Neural cell (in vitro differentiated cells): ENCODE measurements around the gene DDC.

Experiments
- EP300 ChIP-seq: fragments of 450-650 bp; conservative IDR thresholded peaks from 2 replicates; pipeline ENCODE4 v1.6.1; 2014; ENCODE audit warnings: antibody characterized with exemption, mild to moderate bottlenecking, moderate library complexity; ENCODE audit not compliant: poor library complexity, severe bottlenecking
- EZH2 ChIP-seq: fragments of 200-600, 300-800 bp; shearing (Covaris generic), sonication (generic); IDR thresholded peaks from 2 replicates; pipeline ENCODE4 v1.6.1; 2014; ENCODE audit warnings: antibody characterized with exemption, low read length, borderline replicate concordance, mild to moderate bottlenecking; ENCODE audit not compliant: insufficient read depth, poor library complexity, severe bottlenecking
- MXI1 ChIP-seq: fragments of 450-650 bp; conservative IDR thresholded peaks from 2 replicates; pipeline ENCODE4 v1.6.1; 2014; ENCODE audit warnings: antibody characterized with exemption, mild to moderate bottlenecking; ENCODE audit not compliant: poor library complexity, severe bottlenecking
- POLR2AphosphoS5 ChIP-seq: IDR thresholded peaks from 2 replicates; pipeline ENCODE4 v1.6.1; 2012
- RAD21 ChIP-seq: fragments of 450-650 bp; conservative IDR thresholded peaks from 2 replicates; pipeline ENCODE4 v1.6.1; 2014; ENCODE audit warnings: antibody characterized with exemption, mild to moderate bottlenecking, moderate library complexity
- SMC3 ChIP-seq: fragments of 450-650 bp; conservative IDR thresholded peaks from 2 replicates; pipeline ENCODE4 v1.6.1; 2014; ENCODE audit warnings: antibody characterized with exemption, mild to moderate bottlenecking, moderate library complexity; ENCODE audit not compliant: poor library complexity
- TAF1 ChIP-seq: IDR thresholded peaks from 2 replicates; pipeline ENCODE4 v1.6.1; 2012; ENCODE audit warnings: low read depth
- TF ChIP-seq, protein P1 (sequence below): fragments of 450-650 bp; IDR thresholded peaks from 2 replicates; pipeline ENCODE4 v1.5.1; 2014; ENCODE audit warnings: antibody characterized with exemption, mild to moderate bottlenecking, moderate library complexity; ENCODE audit not compliant: poor library complexity, severe bottlenecking
- TF ChIP-seq, protein P2 (sequence below): IDR thresholded peaks from 2 replicates; pipeline ENCODE4 v1.6.1; 2012; ENCODE audit warnings: borderline replicate concordance

- no peak for TF ChIP-seq EP300
- TF ChIP-seq, protein P1, sequence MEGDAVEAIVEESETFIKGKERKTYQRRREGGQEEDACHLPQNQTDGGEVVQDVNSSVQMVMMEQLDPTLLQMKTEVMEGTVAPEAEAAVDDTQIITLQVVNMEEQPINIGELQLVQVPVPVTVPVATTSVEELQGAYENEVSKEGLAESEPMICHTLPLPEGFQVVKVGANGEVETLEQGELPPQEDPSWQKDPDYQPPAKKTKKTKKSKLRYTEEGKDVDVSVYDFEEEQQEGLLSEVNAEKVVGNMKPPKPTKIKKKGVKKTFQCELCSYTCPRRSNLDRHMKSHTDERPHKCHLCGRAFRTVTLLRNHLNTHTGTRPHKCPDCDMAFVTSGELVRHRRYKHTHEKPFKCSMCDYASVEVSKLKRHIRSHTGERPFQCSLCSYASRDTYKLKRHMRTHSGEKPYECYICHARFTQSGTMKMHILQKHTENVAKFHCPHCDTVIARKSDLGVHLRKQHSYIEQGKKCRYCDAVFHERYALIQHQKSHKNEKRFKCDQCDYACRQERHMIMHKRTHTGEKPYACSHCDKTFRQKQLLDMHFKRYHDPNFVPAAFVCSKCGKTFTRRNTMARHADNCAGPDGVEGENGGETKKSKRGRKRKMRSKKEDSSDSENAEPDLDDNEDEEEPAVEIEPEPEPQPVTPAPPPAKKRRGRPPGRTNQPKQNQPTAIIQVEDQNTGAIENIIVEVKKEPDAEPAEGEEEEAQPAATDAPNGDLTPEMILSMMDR, result no peak
- TF ChIP-seq POLR2AphosphoS5, result no peak
- TF ChIP-seq EZH2, result no peak
- TF ChIP-seq, protein P2, sequence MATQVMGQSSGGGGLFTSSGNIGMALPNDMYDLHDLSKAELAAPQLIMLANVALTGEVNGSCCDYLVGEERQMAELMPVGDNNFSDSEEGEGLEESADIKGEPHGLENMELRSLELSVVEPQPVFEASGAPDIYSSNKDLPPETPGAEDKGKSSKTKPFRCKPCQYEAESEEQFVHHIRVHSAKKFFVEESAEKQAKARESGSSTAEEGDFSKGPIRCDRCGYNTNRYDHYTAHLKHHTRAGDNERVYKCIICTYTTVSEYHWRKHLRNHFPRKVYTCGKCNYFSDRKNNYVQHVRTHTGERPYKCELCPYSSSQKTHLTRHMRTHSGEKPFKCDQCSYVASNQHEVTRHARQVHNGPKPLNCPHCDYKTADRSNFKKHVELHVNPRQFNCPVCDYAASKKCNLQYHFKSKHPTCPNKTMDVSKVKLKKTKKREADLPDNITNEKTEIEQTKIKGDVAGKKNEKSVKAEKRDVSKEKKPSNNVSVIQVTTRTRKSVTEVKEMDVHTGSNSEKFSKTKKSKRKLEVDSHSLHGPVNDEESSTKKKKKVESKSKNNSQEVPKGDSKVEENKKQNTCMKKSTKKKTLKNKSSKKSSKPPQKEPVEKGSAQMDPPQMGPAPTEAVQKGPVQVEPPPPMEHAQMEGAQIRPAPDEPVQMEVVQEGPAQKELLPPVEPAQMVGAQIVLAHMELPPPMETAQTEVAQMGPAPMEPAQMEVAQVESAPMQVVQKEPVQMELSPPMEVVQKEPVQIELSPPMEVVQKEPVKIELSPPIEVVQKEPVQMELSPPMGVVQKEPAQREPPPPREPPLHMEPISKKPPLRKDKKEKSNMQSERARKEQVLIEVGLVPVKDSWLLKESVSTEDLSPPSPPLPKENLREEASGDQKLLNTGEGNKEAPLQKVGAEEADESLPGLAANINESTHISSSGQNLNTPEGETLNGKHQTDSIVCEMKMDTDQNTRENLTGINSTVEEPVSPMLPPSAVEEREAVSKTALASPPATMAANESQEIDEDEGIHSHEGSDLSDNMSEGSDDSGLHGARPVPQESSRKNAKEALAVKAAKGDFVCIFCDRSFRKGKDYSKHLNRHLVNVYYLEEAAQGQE, result no peak
- TF ChIP-seq TAF1, result no peak
- TF ChIP-seq RAD21, result no peak
- no peak for TF ChIP-seq MXI1
- TF ChIP-seq SMC3, result no peak
These were observed 110.2 kb downstream of the DDC start for GRCh38 chr7:50454968-50455367.
